GM12864 (cell line): ENCODE measurements around the gene MYRIP.

Experiments used
- DNase-seq: peaks from one replicate; pipeline ENCODE4 v3.0.0-alpha.2; 2011; ENCODE audit warnings: low read depth
- H3K4me3 ChIP-seq: 2 replicates; pipeline ENCODE4 v1.5.1; 2011; ENCODE audit warnings: mild to moderate bottlenecking, low read depth, low read length, control low read depth
- CTCF ChIP-seq: IDR thresholded peaks from 2 replicates; pipeline ENCODE4 v1.5.1; 2011; ENCODE audit warnings: low read depth, mild to moderate bottlenecking, moderate library complexity, low read length, control low read depth, inconsistent platforms; ENCODE audit errors: missing control alignments

The MYRIP gene

DNA sequence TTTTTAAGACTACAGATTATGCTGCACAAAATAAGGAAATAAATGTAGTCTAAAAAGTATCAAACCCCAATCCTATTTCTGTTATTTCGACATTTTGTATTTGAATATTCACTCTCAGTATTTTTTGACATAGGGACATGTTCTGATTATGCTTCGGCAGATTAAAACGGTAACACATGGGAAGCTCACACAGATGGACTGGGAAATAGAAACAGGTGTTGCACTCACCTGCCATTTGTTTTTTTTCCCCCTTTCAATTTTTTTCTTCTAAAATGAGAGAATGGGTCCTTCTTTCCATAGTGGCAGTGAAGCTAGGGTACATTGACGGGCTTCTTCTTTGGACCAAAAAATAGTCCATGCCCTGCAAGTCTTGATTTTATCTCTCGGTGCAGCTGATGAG is 163.1 kb downstream of the MYRIP start:
- H3K4me3 ChIP-seq: no peak overlapping the region
- no peak for TF ChIP-seq CTCF

GRCh38 chr3:39977058-39977794 is 167.8 kb downstream of the MYRIP start:
- no peak for DNase-seq
- no peak for TF ChIP-seq CTCF
- H3K4me3 ChIP-seq: no peak overlapping the region

More for the DNA sequence above, 163.1 kb downstream of the MYRIP start:
- DNase-seq: no peak

GRCh38 chr3:39978308-39978707 is 168.9 kb downstream of the MYRIP start:
- no peak overlapping the region for H3K4me3 ChIP-seq
- DNase-seq: no peak
- TF ChIP-seq CTCF: no peak

GRCh38 chr3:39980058-39980457 is 170.6 kb downstream of the MYRIP start:
- H3K4me3 ChIP-seq: no peak overlapping the region
- TF ChIP-seq CTCF: no peak

GRCh38 chr3:39980781-39981180 is 171.4 kb downstream of the MYRIP start:
- no peak overlapping the region for H3K4me3 ChIP-seq
- no peak for DNase-seq
- no peak for TF ChIP-seq CTCF

More at GRCh38 chr3:39980058-39980457, 170.6 kb downstream of the MYRIP start:
- DNase-seq: no peak

GRCh38 chr3:39981547-39982184 is 172.3 kb downstream of the MYRIP start:
- H3K4me3 ChIP-seq: no peak overlapping the region
- TF ChIP-seq CTCF: no peak
- no peak for DNase-seq

GRCh38 chr3:39982665-39983357 is 173.4 kb downstream of the MYRIP start:
- no peak for TF ChIP-seq CTCF
- no peak for DNase-seq
- no peak overlapping the region for H3K4me3 ChIP-seq
